Neural progenitor cell (in vitro differentiated cells): ENCODE data around the gene STAG3. TPM values are rescaled to one million over a fixed set of nuclear protein-coding genes. Genes with fewer than 3 reads are reported as not detected.
"Not testable (repeated sequence)": the region's sequence is repeated elsewhere in the genome, so short reads cannot be mapped to it uniquely, and the experiment has no call there.

Experiments
- DNase-seq: peaks from one replicate; pipeline ENCODE4 v3.0.0-alpha.2; 2016; ENCODE audit warnings: low spot score
- H2AFZ ChIP-seq: fragments of 200-600 bp; sonication (generic); replicated peaks from 2 replicates; pipeline ENCODE4 v1.6.1; 2016; ENCODE audit warnings: antibody characterized with exemption
- H3F3A ChIP-seq: fragments of 200-600 bp; sonication (generic); 2 replicates; pipeline ENCODE4 v1.6.1; 2016; ENCODE audit warnings: antibody characterized with exemption, low read depth
- H3K27ac ChIP-seq: fragments of 200-600 bp; sonication (generic); 2 replicates; pipeline ENCODE4 v1.5.1; 2016; ENCODE audit warnings: mild to moderate bottlenecking
- H3K27me3 ChIP-seq: fragments of 200-600 bp; sonication (generic); 2 replicates; pipeline ENCODE4 v1.6.1; 2016; ENCODE audit warnings: mild to moderate bottlenecking, moderate library complexity
- H3K36me3 ChIP-seq: fragments of 200-600 bp; sonication (generic); 2 replicates; pipeline ENCODE4 v1.5.1; 2016
- H3K4me1 ChIP-seq: fragments of 200-600 bp; sonication (generic); 2 replicates; pipeline ENCODE4 v1.6.1; 2016; ENCODE audit warnings: mixed run types
- H3K4me2 ChIP-seq: fragments of 200-600 bp; sonication (generic); 2 replicates; pipeline ENCODE4 v1.6.1; 2016
- H3K4me3 ChIP-seq: fragments of 200-600 bp; sonication (generic); 2 replicates; pipeline ENCODE4 v1.5.1; 2016
- H3K79me2 ChIP-seq: fragments of 200-600 bp; sonication (generic); 2 replicates; pipeline ENCODE4 v1.6.1; 2016; ENCODE audit warnings: low read depth
- H3K9ac ChIP-seq: fragments of 200-600 bp; sonication (generic); 2 replicates; pipeline ENCODE4 v1.6.1; 2016
- H3K9me3 ChIP-seq: fragments of 200-600 bp; sonication (generic); 2 replicates; pipeline ENCODE4 v1.5.1; 2016; ENCODE audit warnings: low read depth
- H4K20me1 ChIP-seq: fragments of 200-600 bp; sonication (generic); 2 replicates; pipeline ENCODE4 v1.6.1; 2016; ENCODE audit warnings: low read depth
- H3K27ac Mint-ChIP-seq: 3 replicates; pipeline ENCODE4 v1.8.0; 2021; ENCODE audit warnings: mixed read lengths
- H3K27me3 Mint-ChIP-seq: 2 replicates; pipeline ENCODE4 v1.8.0; 2022; ENCODE audit warnings: low read depth, mild to moderate bottlenecking, inconsistent platforms, moderate library complexity, mixed read lengths; ENCODE audit not compliant: insufficient read depth
- H3K36me3 Mint-ChIP-seq: 3 replicates; pipeline ENCODE4 v1.8.0; 2021; ENCODE audit warnings: mixed read lengths
- H3K4me1 Mint-ChIP-seq: 3 replicates; pipeline ENCODE4 v1.8.0; 2021; ENCODE audit warnings: mixed read lengths
- H3K4me3 Mint-ChIP-seq: 3 replicates; pipeline ENCODE4 v1.8.0; 2021; ENCODE audit warnings: mild to moderate bottlenecking, moderate library complexity, mixed read lengths
- H3K9me3 Mint-ChIP-seq: 3 replicates; pipeline ENCODE4 v1.8.0; 2020; ENCODE audit warnings: mixed read lengths
- EZH2 ChIP-seq: fragments of 200-600 bp; sonication (generic); IDR thresholded peaks from 2 replicates; pipeline ENCODE4 v1.6.1; 2017; ENCODE audit warnings: antibody characterized with exemption, mild to moderate bottlenecking, moderate library complexity
- EZH2phosphoT487 ChIP-seq: fragments of 200-600 bp; sonication (generic); IDR thresholded peaks from 2 replicates; pipeline ENCODE4 v1.6.1; 2017; ENCODE audit warnings: antibody characterized with exemption
- total RNA-seq: library from RNA; depleted of rRNA; stranded (reverse); fragments of >200 nt; gene quantifications from 2 replicates; pipeline ENCODE4 v1.2.3, GENCODE V29; 2015; ENCODE audit warnings: low replicate concordance
- TF ChIP-seq, protein P1 (sequence below): fragments of 200-600 bp; sonication (generic); IDR thresholded peaks from 2 replicates; pipeline ENCODE4 v1.5.1; 2017; ENCODE audit warnings: antibody characterized with exemption, mild to moderate bottlenecking

STAG3 gene
- total RNA-seq, 1 donor from 2014 or later, result 0.58 TPM

DNA sequence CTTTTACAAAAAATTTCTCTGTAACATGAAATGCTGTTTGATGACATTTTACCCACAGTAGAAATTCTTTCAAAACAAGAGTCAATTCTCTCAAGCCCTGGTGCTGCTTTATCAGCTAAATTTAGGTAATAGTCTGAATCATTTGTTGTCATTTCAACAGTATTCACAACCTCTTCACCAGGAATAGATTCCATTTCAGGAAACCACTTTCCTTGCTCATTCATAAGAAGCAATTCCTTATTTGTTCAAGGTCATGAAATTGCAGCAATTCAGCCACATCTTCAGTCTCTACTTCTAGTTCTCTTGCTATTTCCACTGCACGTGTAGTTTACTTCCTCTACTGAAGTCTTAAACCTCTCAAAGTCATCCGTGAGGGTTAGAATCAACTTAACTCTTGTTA lies 14.1 kb downstream of the STAG3 start:
- no peak for DNase-seq
- Histone ChIP-seq H2AFZ (no peak overlapping the region), H3K27ac (no peak overlapping the region), H3K9ac (no peak overlapping the region), H3K27me3 (no peaks in the 10 kb centered on the region), H3K4me1 (peaks cover 5% of the 10 kb centered on the region), H3F3A (no peaks in the 10 kb centered on the region), H3K79me2 (no peaks in the 10 kb centered on the region), H3K9me3 (no peaks in the 10 kb centered on the region), H3K36me3 (no peaks in the 10 kb centered on the region), H3K4me2 (no peak overlapping the region), H3K4me3 (no peak overlapping the region), H4K20me1 (no peaks in the 10 kb centered on the region)
- no peak overlapping the region for H3K27ac Mint-ChIP-seq
- no peaks in the 10 kb centered on the region for H3K4me1 Mint-ChIP-seq
- H3K27me3 Mint-ChIP-seq, result peaks cover 6% of the 10 kb centered on the region
- no peak overlapping the region for H3K4me3 Mint-ChIP-seq
- H3K36me3 Mint-ChIP-seq, result no peaks in the 10 kb centered on the region
- no peak for TF ChIP-seq EZH2
- no peak for TF ChIP-seq EZH2phosphoT487
- TF ChIP-seq, protein P1, sequence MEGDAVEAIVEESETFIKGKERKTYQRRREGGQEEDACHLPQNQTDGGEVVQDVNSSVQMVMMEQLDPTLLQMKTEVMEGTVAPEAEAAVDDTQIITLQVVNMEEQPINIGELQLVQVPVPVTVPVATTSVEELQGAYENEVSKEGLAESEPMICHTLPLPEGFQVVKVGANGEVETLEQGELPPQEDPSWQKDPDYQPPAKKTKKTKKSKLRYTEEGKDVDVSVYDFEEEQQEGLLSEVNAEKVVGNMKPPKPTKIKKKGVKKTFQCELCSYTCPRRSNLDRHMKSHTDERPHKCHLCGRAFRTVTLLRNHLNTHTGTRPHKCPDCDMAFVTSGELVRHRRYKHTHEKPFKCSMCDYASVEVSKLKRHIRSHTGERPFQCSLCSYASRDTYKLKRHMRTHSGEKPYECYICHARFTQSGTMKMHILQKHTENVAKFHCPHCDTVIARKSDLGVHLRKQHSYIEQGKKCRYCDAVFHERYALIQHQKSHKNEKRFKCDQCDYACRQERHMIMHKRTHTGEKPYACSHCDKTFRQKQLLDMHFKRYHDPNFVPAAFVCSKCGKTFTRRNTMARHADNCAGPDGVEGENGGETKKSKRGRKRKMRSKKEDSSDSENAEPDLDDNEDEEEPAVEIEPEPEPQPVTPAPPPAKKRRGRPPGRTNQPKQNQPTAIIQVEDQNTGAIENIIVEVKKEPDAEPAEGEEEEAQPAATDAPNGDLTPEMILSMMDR, result no peak
- no peaks in the 10 kb centered on the region for H3K9me3 Mint-ChIP-seq

DNA sequence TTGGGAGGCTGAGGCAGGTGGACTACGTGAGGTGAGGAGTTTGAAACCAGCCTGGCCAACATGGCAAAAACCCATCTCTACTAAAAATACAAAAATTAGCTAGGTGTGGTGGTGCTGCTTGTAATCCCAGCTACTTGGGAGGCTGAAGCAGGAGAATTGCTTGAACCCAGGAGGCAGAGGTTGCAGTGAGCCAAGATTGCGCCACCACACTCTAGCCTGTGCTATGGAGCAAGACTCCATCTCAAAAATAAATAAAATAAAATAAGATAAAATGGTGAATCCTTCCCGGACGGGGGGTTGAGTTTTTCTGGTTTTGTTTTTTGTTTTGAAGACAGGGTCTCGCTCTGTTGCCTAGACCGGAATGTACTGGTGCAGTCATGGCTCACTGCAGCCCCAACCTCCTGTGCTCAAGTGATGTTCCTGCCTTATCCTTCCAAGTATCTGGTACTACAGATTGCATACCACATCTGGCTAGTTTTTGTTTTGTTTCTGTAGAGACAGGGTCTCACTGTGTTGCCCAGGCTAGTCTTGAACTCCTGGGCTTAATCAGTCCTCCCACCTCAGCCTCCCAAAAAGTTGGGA lies 14.7 kb downstream of the STAG3 start:
- not testable (repeated sequence) for H3K4me2 ChIP-seq, H3K27ac ChIP-seq, H3K4me3 ChIP-seq, H3K27me3 ChIP-seq, H3K27me3 Mint-ChIP-seq, DNase-seq, H3K4me1 Mint-ChIP-seq, H3K36me3 ChIP-seq, H3F3A ChIP-seq, H3K27ac Mint-ChIP-seq, H3K9me3 Mint-ChIP-seq, H3K4me3 Mint-ChIP-seq, H3K4me1 ChIP-seq, H3K36me3 Mint-ChIP-seq, H2AFZ ChIP-seq, H3K79me2 ChIP-seq, H3K9me3 ChIP-seq, H3K9ac ChIP-seq, H4K20me1 ChIP-seq

DNA sequence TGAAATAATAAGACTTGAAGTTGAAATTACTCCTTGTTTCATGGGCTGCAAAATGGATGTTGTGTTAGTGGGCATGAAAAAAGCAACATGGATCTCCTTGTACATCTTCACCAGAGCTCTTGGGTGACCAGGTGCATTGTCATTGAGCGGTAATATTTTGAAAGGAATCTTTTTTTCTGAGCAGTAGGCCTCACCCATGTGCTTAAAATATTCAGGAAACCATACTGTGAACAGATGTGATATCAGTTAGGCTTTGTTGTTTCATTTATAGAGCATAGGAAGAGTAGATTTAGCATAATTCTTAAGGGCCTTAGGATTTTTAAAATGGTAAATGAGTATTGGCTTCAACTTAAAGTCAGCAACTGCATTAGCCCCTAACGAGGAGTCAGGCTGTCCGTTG lies 15.3 kb downstream of the STAG3 start:
- Histone ChIP-seq H3F3A (no peaks in the 10 kb centered on the region), H2AFZ (no peak overlapping the region), H3K27me3 (no peaks in the 10 kb centered on the region), H3K36me3 (no peaks in the 10 kb centered on the region), H3K9ac (no peak overlapping the region), H3K9me3 (no peaks in the 10 kb centered on the region), H3K4me1 (peaks cover 5% of the 10 kb centered on the region), H3K27ac (no peak overlapping the region), H3K4me2 (no peak overlapping the region), H3K4me3 (no peak overlapping the region), H3K79me2 (no peaks in the 10 kb centered on the region), H4K20me1 (no peaks in the 10 kb centered on the region)
- TF ChIP-seq, protein P1, result no peak
- TF ChIP-seq EZH2phosphoT487 (no peak), EZH2 (no peak)
- Mint-ChIP-seq H3K27me3 (peaks cover 10% of the 10 kb centered on the region), H3K4me3 (no peak overlapping the region), H3K27ac (no peak overlapping the region), H3K4me1 (no peaks in the 10 kb centered on the region), H3K36me3 (no peaks in the 10 kb centered on the region), H3K9me3 (no peaks in the 10 kb centered on the region)
- DNase-seq, result no peak

DNA sequence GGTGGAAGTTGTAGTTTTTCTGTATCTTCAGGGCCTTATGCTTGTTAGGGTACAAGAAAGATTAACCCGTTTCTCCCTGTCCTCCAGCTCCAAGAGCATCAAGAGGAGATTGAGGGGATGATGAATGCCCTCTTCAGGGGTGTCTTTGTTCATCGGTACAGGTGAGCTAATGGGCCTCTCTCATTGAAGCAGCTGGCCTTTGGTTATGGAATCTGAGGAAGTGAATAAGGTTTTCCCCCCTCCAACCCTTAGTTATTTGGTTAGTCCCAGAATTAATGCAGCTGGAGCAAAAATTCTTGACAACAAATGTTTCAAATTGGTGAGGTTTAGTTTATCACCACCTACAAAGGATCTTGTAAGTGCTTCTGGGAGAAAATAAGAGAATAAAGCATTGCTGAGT lies 17.5 kb downstream of the STAG3 start:
- no peak overlapping the region for H2AFZ ChIP-seq
- H3K27me3 ChIP-seq, result no peaks in the 10 kb centered on the region
- no peaks in the 10 kb centered on the region for H3K36me3 ChIP-seq
- no peaks in the 10 kb centered on the region for H3K4me1 ChIP-seq
- no peak for TF ChIP-seq EZH2
- TF ChIP-seq EZH2phosphoT487, result no peak
- TF ChIP-seq, protein P1, result no peak
- H3K9ac ChIP-seq, result no peak overlapping the region
- no peaks in the 10 kb centered on the region for H3K9me3 ChIP-seq
- no peaks in the 10 kb centered on the region for H4K20me1 ChIP-seq
- H3F3A ChIP-seq, result no peaks in the 10 kb centered on the region
- Mint-ChIP-seq H3K27ac (no peak overlapping the region), H3K9me3 (no peaks in the 10 kb centered on the region), H3K4me1 (no peaks in the 10 kb centered on the region), H3K4me3 (no peak overlapping the region), H3K36me3 (no peaks in the 10 kb centered on the region), H3K27me3 (peaks cover 5% of the 10 kb centered on the region)
- H3K4me3 ChIP-seq, result no peak overlapping the region
- no peak for DNase-seq
- no peaks in the 10 kb centered on the region for H3K79me2 ChIP-seq
- H3K27ac ChIP-seq, result no peak overlapping the region
- no peak overlapping the region for H3K4me2 ChIP-seq

DNA sequence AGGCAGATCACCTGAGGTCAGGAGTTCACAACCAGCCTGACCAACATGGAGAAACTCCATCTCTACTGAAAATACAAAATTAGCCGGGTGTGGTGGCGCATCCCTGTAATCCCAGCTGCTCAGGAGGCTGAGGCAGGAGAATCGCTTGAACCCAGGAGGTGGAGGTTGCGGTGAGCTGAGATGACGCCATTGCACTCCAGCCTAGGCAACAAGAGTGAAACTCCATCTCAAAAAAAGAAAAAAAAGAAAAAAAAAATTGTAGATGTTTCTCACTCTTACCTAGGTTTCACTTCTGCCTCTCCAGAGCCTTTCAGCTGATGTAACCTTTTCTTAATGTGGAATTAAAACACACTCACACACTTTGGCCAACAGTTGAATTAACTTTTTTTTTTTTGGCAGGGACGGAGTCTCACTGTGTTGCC lies 18.2 kb downstream of the STAG3 start:
- DNase-seq, H4K20me1 ChIP-seq, H3K4me1 ChIP-seq, H3K27me3 ChIP-seq, H3K27me3 Mint-ChIP-seq, H3K4me2 ChIP-seq, H3K4me1 Mint-ChIP-seq, H2AFZ ChIP-seq, H3K9me3 ChIP-seq, H3K36me3 ChIP-seq, H3K4me3 ChIP-seq, H3K4me3 Mint-ChIP-seq, H3K9ac ChIP-seq, H3F3A ChIP-seq, H3K36me3 Mint-ChIP-seq, H3K79me2 ChIP-seq, H3K27ac ChIP-seq, H3K27ac Mint-ChIP-seq, H3K9me3 Mint-ChIP-seq: not testable (repeated sequence)
